C4-2B (cell line): Measurements from ENCODE around the gene NTNG1.

Source experiments
- ZFX ChIP-seq: fragments of 450-650 bp; IDR thresholded peaks from 2 replicates; pipeline ENCODE4 v1.6.1; 2017
- TF ChIP-seq, protein P1 (sequence below): fragments of 450-650 bp; conservative IDR thresholded peaks from 2 replicates; pipeline ENCODE4 v1.5.1; 2017; ENCODE audit warnings: mild to moderate bottlenecking

GRCh38 chr1:107407011-107407410 lies 266.2 kb downstream of the NTNG1 start:
- TF ChIP-seq, protein P1, sequence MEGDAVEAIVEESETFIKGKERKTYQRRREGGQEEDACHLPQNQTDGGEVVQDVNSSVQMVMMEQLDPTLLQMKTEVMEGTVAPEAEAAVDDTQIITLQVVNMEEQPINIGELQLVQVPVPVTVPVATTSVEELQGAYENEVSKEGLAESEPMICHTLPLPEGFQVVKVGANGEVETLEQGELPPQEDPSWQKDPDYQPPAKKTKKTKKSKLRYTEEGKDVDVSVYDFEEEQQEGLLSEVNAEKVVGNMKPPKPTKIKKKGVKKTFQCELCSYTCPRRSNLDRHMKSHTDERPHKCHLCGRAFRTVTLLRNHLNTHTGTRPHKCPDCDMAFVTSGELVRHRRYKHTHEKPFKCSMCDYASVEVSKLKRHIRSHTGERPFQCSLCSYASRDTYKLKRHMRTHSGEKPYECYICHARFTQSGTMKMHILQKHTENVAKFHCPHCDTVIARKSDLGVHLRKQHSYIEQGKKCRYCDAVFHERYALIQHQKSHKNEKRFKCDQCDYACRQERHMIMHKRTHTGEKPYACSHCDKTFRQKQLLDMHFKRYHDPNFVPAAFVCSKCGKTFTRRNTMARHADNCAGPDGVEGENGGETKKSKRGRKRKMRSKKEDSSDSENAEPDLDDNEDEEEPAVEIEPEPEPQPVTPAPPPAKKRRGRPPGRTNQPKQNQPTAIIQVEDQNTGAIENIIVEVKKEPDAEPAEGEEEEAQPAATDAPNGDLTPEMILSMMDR, result no peak
- TF ChIP-seq ZFX, result no peak
